Measurements from ENCODE around the gene CACNG3.
"Not testable (repeated sequence)": the region's sequence is repeated elsewhere in the genome, so short reads cannot be mapped to it uniquely, and the experiment has no call there.

Gene CACNG3

GRCh38 chr16:24281466-24281865 lies 25.3 kb downstream of the CACNG3 start:
- no peak for DNase-seq

DNA sequence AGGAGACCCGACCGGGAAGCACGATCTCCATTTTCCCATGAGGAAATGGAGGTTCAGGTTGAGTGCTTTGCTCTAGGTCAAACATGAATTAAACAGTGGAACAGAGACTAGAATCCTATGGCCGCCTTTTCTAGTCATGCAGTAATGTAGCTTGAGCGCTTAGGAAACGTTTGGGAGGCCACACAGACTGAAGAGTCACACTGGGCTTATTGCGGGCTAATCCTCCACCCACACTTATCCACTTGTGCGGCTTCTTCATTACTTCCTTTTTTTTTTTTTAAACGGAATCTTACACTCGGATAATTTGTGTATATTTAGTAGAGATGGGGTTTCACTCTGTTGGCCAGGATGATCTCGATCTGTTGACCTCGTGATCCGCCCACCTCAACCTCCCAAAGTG lies 26.0 kb downstream of the CACNG3 start:
- no peak for DNase-seq

GRCh38 chr16:24286741-24287405 lies 30.7 kb downstream of the CACNG3 start:
- DNase-seq: no peak

GRCh38 chr16:24288516-24288915 lies 32.4 kb downstream of the CACNG3 start:
- no peak for DNase-seq

GRCh38 chr16:24289166-24289700 lies 33.1 kb downstream of the CACNG3 start:
- no peak for DNase-seq

DNA sequence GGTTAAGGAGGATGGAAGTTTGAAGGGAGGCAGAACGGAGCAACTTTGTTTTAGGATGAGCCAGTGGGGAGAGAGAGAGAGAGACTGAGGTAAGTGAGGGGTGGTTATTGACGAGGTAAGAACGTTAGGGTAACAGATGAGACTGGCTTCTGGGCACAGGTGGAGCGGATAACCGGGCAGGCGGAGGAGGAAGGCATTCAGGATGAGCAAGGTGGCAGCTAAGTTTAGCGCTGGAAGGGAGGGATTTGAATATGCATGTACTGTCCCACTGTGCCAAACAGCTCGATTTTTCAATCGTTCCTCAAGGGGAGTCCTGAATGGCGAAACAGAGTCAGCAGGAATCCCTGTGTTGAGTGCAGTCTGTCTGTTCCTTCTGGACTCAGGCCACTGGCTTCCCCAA lies 35.8 kb downstream of the CACNG3 start:
- no peak for DNase-seq

GRCh38 chr16:24294131-24294530 lies 38.0 kb downstream of the CACNG3 start:
- no peak for DNase-seq

DNA sequence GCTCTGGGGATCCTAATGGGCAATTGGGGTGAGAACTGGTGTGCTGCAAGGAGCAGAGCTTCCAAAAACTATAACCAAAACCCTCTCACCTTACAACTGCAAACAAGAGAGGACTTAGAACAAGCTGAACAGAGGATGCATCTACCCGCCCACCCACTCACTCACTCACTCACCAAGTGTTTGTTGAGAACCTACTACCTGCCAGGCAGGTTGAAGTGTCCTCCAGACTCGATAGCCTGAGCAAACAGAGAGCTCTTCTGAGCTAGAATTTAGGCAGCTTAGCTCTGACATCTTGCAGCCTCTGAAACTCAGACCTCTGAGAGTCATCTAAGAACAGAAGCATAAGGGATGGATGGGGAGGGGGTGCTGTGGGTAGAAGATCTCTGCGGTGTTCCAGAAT lies 41.2 kb downstream of the CACNG3 start:
- no peak for DNase-seq

DNA sequence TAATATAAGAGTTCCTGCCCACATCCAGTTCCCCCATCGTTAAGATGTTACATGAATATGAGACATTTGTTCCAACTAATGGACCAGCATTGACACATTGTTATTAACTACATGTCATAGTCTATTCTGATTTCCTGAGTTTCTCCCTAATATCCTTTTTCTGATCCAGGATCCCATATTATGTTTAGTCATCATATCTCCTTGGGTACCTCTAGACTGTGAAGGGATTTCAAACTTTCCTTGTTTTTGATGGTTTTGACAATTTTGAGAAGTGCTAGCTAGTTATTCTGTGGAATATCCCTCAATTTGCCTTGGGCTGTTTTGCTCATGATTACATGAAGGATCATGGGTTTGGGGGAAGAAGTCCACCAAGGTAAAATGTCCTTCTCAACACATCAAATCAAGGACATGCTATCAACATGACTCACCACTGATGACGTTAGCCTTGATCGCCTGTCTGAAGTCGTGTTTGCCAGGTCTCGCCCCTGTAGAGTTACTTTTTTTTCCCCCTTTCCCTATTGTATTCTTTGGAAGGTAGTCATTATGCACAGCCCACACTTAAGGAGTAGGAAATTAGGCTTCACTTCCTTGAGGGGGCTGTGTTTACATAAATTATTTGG lies 42.5 kb downstream of the CACNG3 start:
- DNase-seq: no peak

- DNase-seq: not testable (repeated sequence)
These were observed 44.6 kb downstream of the CACNG3 start for GRCh38 chr16:24300750-24301149.

DNA sequence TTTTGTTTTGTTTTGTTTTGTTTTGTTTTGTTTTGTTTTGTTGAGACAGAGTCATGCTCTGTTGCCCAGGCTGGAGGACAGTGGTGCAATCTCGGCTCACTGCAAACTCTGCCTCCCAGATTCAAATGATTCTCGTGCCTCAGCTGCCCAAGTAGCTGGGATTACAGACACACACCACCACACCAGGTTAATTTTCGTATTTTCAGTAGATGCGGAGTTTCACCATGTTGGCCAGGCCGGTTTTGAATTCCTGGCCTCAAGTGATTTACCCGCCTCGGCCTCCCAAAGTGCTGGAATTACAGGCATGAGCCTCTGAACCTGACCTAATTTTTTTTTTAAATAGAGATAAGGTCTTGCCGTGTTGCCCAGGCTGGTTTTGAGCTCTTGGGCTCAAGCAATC lies 46.5 kb downstream of the CACNG3 start:
- DNase-seq: no peak

GRCh38 chr16:24308200-24308599 lies 52.1 kb downstream of the CACNG3 start:
- no peak for DNase-seq

DNA sequence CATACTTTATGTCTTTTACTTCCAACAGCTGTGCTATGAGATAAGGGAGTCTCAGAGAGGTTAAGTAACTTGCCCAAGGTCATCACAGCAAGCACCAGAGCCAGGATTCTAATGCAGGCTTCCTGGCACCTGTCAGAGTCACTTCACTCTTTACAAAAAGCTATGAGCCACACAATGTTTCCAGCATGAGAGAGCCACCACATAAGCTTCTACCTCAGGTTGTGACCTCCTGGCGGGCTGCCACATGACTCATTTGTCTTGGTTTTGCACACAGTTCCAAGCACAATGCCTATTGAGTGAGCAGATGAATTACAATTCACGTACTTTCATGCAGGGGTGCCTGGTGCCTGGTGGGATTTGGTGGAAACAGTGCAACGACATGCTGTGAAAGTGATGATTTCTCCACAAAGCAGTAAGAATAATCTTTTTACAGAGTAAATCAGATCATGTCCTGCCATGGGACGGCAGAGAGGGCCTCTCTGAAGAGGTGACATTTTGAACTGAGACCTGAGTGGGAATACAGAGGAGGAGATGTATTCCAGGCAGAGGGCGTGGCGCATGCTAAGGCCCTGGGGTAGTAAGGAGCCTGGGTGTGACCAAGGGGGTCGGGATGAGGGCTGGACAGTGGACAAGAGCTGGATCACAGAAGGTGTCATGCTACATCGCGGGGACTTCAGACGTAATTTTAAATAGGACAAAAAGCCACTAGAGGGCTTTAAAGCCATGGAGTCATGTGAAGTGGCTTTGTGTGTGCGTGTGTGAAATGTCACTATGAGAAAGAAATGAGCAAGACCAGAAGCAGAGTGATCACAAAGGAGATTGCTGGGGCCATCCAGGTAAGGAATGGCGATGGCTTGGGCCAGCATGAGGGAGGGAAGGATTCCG lies 53.4 kb downstream of the CACNG3 start:
- DNase-seq: no peak

DNA sequence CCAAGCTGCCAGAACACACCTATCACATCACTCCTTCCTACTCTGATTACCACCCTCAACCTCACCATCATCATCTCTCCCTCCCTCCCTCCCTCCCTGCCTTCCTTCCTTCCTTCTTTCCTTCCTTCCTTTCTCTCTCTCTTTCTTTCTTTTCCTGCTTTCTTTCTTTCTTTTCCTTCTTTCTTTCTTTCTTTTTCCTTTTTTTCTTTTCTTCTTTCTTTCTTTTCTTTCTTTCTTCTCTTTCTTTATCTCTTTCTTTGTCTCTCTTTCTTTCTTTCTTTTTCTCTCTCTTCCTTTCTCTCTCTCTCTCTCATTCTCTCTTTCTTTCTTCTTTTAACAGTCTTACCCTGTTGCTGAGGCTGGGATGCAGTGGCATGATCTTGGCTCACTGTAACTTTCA lies 59.2 kb downstream of the CACNG3 start:
- DNase-seq: no peak

- DNase-seq: no peak
These were observed 62.5 kb downstream of the CACNG3 start for GRCh38 chr16:24318680-24319079.

- no peak for DNase-seq
These were observed 63.1 kb downstream of the CACNG3 start for GRCh38 chr16:24319126-24319814.

DNA sequence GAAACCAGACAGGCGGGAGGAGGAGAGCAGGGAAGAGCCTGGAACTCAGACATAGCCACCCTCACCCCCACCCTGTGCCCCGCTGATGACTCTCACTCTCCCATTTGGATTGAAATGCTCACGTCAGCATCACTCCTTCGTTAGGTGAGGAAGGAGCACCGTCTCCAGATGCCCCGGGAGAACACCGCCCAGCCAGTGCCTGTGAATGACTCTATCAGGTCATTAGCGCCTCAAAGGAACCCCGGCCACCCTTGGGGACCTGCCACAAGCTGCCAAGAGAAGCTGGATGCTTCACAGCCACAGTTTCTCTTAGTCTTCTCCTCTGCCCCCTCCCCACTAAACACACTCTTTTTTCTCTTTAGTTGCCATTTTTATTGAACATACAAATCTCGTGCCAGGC lies 66.0 kb downstream of the CACNG3 start:
- DNase-seq: no peak

DNA sequence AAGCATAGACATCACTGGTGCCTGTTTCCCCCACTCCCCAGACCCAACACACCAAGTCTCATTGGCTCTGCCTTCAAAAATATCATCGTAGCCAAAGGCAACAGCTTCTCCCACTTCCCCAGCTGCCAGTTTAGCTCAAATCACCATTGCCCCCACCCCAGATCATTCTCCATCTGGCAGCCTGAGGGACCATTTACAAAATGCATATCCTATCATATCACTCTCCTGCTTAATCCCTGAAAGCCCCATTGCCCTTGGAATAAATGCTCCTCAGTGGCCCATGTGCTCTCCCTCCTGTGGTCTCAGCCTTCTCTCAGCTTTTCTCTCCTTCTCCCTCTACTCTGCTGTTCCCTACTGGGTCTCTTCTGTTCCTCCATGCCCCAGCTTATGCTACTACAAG lies 68.3 kb downstream of the CACNG3 start:
- no peak for DNase-seq

DNA sequence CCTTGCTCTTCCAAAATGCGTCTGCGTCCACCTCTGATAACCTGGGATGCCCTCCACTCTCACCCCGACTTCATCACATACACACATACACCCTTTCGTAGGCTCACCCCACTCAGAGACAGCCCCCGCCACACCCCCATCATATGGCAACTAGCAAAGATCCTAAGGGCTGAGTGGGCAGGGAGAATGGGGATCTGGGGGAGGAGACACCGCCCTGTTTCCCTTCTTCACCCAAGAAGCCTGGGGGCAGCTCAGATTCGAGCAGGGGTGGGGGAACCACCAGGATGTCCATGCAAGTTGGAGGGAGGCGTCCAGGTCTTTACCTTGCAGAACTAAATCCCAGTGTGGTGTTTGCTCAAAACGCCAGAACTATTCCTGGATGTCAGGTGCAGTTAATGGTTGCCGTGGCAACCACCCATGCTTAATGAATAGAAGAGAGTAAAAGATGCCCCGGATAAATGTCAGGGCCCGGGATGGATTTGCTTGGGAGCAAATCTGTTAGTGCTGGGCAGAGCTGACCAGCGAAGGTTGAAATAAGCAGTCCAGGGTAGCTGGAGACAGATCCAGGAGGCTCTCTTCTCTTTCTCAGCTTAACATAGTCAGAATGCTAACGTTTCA lies 72.8 kb downstream of the CACNG3 start:
- no peak for DNase-seq

DNA sequence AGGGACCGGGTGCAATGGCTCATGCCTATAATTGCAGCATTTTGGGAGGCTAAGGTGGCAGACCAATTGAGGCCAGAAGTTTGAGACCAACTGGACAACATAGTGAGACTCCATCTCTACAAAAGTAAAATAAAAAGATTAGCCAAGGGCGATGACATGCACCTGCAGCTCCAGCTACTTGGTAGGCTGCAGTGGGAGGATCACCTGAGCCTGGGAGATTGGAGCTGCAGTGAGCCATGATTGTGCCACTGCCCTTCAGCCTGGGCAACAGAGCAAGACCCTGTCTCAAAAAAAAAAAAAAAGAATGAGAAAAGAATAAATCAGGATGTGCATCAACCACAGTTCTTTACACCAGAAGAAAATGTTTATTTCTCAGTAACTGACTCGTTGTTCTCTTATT lies 76.0 kb downstream of the CACNG3 start:
- DNase-seq: no peak

GRCh38 chr16:24332582-24333090 lies 76.5 kb downstream of the CACNG3 start:
- no peak for DNase-seq

- no peak for DNase-seq
These were observed 80.4 kb downstream of the CACNG3 start for GRCh38 chr16:24336491-24336890.
